NCI-H146 treated with DMSO at 0.1 percent for 48 hours (cell line): ENCODE results near the gene TMCO1.
A peak's percentile ranks its signal among the peaks of the same experiment; 100 is the strongest.
"Not testable (repeated sequence)": the region's sequence is repeated elsewhere in the genome, so short reads cannot be mapped to it uniquely, and the experiment has no call there.

Experiments
- DNase-seq: peaks from one replicate; lab custom pipeline; 2025; ENCODE audit not compliant: unreplicated experiment; lab: John Stamatoyannopoulos, UW

The TMCO1 gene

DNA sequence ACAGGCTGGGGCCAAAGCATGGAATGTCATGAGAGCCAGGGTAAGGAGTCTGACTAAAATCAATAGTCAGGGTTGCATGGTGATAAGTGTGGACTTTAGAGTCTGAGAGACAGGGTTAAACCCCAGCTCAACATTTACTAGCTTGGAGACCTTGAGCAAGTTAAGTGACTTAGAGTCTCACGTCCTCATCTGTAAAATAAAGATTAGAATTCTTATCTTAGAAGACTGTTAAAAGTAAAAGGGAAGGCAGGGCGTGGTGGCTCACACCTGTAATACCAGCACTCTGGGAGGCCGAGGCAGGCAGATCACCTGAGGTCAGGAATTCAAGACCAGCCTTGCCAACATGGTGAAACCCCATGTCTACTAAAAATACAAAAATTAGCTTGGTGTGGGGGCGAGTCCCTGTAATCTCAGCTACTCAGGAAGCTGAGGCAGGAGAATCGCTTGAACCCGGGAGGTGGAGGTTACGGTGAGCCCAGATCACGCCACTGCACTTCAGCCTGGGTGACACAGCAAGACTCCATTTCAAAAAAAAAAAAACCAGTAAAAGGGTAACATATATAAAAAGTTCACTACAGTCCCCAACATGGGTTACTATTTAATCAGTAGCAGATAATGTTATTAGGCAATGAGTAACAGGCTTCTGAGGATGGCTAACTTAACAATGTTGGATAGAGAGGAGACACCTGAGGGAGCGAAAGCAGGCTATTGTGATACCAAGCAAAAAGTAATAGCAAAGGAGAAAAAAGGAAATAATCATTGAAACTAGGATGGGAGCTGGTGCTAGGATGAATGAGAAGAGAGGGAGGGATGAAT lies 20.8 kb downstream of the TMCO1 start:
- no peak for DNase-seq

DNA sequence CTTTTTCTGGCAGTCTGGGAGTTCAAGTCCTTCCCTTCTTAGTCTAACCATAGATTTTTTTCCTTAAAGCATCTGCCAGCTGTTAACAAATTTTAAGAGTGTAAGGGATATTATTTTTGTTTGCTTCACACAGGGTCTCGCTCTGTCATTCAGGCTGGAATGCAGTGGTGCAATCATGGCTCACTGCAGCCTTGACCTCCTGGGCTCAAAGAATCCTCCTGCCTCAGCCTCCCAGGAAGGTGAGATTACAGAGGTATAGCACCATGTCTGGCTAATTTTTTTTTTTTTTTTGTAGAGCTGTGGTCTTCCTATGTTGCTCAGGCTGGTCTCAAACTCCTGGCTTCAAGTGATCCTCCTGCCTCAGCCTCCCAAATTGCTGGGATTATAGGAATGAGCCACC lies 23.8 kb downstream of the TMCO1 start:
- DNase-seq, result not testable (repeated sequence)

DNA sequence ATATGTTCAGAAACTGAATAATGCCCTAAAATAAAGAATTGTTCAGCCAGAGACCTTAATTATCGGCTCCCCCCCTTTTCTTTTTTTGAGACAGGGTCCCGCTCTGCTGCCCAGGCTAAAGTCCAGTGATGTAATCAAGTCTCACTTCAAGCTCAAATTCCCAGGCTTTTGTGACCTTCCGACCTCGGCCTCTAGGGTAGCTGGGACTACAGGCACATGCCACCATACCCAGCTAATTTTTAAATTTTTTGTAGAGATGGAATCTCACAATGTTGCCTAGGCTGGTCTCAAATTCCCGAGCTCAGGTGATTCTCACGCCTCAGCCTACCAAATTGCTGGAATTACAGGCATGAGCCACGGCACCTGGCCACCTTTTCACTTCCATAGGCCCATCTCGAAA lies 26.5 kb downstream of the TMCO1 start:
- DNase-seq, result no peak

DNA sequence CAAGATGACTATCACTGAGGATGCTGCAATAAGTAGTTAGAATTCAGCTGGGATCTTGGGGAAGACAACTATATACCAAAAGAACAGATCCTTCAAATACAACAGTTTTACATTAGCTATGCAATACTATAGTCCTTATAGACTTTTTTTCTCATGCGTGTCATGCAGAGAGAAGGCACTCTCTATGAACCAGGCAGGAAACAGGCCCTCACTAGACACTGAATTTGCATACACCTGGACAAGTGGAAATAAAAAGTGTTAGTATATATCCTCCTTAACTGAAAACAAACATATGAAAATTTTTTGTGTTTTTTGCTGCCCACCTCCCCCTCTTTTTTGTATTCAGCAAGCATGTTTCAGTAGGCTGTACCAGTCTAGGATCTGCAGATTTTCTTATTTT lies 29.9 kb downstream of the TMCO1 start:
- DNase-seq, result no peak

DNA sequence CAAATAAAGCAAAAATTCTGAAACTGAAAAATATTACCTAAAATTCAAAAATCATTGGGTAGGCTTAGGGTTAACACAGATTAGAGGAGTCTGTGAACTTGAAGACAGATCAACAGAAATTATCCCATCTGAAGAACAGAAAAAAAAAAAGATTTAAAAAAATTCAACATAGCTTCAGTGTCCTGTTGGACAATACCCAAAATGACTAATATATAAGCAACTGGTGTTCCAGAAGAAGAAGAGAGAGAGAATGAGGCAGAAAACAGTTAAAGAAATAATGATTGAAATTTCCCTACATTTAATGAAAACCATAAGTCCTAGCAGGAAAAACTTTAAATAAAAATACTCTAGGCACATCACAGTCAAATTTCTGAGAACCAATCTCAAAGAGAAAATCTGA lies 31.5 kb downstream of the TMCO1 start:
- no peak for DNase-seq

DNA sequence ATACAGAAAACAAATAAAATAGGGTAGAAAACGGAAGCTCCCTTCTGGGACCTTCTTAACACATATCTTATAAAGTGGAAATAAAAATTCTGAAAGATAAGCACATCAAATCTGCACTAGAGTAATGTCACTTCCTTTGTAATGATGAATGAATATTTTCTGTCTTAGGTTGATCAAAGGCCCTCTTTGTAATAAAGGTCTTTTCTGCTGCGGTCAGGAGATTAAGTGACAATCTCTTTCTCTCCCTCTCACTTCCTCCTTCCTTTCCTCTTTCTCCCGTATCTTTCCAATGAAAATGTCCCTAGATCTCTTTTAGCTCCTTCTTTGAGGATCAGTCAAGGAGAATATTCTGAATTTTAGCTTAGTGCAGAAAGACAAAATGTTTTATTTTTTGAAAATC lies 33.8 kb downstream of the TMCO1 start:
- DNase-seq, result no peak

DNA sequence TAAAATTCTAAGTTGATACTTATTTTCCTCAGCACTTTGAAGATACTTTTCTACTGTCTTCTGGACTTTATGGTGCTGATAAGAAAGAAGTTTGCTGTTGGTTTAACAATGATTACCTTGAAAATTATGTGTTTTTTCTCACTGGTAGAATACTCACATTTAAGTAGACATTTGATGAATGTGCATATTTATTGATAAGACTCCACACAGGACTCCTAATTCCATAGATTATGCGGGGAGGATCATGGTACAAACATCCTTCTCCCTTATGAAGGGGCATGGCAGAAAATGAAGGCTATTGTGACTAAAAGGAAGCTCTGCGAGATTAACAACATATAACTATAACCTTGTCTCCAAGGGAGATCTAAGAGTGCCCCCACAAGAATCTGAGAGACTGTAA lies 41.8 kb downstream of the TMCO1 start:
- DNase-seq, result no peak

DNA sequence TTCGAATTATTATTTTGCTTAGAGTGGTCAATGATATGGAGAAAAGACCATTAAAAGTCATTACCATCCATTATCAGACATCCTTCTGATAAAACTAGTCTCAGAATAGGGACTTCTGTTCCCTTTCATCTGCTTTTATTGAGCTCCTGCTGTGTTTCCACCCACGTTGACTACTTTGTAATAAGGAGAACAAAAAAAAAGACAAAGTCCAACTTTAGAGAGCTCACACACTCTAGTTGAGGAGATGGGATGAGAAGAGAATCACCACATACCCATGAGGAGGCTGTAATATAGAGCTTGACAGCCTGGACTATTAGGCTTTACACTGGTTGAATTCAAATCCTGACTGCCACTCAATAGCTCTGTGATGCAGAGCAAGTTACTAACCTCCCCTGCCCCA lies 42.5 kb downstream of the TMCO1 start:
- DNase-seq, result peak; percentile 11

DNA sequence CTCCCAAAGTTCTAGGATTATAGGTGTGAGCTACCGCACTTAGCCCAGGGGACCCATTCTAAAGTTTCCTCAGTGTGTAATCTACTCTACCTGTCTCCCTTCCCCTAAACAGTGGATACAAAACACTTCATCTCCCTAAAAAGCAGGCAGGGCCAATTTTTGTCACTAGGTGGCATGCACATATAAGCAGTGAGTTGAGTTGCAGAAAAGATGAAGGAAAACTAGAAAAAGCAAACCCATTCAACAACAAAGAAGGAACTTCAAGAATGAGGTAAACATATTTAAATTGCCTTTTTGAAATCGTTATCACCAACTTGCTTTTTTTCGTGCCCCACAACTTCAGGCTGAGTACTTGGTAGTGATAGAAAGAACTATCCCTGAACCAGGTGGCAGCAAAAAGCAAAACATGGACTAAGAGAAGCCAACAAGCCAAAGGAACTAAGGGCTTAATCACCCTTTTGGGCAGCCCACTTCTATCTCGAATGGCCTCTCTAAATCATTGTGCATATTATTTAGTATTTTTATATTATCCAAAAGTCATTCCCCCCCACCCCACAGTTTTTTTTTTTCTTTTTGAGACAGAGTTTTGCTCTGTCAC lies 50.7 kb downstream of the TMCO1 start:
- DNase-seq, result peak; percentile 19

DNA sequence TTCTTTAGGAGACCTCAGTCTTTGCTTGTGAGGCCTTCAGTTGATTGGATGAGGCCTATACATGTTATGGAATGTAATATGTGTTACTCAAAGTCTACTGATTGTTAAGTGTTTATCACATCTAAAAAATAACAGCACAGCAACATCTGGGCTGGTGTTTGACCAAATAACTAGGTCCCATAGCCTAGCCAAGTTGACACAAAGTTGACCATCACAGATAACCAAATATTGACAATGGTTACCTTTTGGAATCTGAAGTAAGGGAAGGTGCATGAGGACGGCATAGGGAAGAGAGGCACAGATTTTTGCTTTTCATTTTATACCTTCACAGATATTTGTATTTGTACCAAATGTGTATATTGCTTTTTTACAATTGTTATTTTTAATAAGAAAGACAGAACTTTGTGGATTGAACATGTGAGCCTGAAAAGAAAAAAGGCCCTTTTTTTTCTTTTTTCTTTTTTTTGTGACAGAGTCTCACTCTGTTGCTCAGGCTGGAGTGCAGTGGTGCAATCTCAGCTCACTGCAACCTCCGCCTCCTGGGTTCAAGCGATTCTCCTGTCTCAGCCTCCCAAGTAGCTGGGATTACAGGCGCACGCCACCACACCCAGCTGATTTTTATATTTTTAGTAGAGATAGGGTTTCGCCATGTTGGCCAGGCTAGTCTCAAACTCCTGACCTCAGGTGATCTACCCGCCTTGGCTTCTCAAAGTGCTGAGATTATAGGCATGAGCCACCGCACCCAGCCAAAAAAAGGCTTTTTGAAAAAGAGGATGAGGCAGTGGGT lies 52.2 kb downstream of the TMCO1 start:
- not testable (repeated sequence) for DNase-seq

DNA sequence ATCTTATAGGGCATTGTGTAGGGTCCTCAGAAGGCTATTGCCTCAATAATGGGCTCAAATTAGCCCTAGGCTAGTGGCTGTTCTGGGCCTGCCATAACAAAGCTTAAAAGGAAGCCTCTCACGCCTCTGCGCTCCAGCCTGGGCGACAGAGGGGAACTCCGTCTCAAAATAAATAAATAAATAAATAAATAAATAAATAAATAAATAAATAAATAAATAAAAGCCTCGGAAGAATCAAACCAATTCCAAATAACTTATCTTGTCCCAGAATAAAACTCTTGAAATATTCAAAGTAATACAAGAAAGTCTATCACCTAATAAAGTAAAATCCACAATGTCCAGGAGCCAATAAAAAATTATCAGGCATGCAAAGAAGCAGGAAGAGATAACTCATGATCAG lies 55.9 kb downstream of the TMCO1 start:
- no peak for DNase-seq

DNA sequence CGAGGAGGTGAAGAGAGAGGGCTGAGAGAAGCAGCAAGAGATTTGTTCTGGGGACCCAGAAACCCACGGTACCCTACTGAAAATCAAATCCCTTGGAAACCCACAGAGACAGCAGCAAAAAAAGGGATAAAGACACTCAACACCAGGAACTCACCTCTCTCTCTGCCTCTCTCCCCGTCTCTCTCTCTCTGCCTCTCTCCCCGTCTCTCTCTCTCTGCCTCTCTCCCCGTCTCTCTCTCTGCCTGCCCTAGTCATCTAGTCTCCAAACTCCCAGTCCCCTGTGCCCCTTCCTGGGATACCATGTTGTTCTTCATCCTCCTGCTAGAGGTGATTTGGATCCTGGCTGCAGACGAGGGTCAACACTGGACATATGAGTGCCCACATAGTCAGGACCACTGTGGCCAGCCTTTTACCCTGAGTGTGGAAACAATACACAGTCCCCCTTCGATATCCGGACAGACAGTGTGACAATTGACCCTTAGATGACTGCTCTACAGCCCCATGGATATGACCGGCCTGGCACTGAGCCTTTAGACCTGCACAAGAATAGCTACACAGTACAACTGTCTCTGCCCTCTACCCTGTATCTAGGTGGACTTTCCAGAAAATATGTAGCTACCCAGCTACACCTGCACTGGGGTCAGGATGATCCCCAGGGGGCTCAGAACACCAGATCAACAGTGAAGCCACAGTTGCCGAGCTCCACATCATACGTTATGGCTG lies 60.5 kb downstream of the TMCO1 start:
- DNase-seq, result no peak

DNA sequence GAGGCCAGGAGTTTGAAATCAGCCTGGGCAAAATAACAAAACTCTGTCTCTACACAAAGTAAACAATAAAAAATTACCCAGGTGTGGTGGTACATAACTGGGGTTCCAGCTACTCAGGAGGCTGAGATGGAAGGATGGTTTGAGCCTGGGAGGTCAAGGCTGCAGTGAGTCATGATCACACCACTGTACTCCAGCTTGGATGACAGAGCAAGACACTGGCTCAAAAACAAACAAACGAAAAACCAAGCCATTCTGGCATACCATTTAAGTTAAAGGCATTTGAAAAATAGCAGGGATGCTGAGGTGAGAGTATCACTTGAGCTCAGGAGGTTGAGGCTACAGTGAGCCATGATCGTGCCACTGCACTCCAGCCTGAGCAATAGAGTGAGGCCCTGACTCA lies 65.0 kb downstream of the TMCO1 start:
- DNase-seq, result no peak

DNA sequence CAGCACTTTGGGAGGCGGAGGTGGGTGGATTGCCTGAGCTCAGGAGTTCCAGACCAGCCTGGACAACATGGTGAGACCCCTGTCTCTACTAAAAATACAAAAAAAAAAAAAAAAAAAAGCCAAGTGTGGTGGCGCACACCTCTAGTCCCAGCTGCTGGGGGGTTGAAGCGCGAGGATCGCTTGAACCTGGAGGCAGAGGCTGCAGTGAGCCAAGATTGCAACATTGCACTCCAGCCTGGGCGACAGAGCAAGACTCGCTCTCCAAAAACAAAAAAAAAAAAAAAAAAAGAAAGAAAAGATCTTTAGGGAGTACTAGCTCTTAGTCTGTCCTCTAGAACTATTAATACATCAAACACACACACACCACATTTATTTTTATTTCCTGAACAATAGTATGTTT lies 66.7 kb downstream of the TMCO1 start:
- not testable (repeated sequence) for DNase-seq

DNA sequence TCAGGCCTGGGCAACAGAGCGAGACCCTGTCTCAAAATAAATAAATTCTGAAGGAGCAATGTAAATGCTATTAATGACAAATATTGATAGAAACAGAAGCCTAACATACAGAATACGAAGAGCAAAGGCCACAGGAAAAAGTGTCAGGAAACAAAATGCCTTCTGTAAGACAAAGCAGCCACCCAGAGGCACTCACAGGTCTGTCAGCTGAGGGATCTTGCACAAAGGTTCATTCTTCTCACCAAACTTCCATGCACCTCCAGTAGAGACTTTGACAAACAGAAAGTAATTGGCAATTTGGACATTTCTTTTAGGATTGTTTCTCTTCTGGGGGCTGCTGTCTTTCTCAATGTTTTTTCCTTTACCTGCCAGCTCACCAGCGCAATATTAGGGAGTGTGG lies 69.1 kb downstream of the TMCO1 start:
- no peak for DNase-seq

DNA sequence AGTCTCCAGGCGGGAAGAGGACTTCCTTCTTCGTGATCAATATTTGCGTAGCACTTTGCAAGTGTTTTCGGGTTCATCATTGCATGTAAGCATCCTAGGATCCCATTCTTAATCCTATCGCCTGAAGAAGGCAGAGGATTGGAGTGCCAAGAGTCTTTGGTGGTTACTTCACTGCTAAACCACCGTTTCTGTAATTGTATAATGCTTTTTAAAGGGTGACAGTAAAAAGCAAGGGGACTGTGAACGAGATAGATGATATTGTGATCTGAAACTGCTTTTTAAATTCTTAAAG lies 70.0 kb downstream of the TMCO1 start:
- DNase-seq, result no peak

DNA sequence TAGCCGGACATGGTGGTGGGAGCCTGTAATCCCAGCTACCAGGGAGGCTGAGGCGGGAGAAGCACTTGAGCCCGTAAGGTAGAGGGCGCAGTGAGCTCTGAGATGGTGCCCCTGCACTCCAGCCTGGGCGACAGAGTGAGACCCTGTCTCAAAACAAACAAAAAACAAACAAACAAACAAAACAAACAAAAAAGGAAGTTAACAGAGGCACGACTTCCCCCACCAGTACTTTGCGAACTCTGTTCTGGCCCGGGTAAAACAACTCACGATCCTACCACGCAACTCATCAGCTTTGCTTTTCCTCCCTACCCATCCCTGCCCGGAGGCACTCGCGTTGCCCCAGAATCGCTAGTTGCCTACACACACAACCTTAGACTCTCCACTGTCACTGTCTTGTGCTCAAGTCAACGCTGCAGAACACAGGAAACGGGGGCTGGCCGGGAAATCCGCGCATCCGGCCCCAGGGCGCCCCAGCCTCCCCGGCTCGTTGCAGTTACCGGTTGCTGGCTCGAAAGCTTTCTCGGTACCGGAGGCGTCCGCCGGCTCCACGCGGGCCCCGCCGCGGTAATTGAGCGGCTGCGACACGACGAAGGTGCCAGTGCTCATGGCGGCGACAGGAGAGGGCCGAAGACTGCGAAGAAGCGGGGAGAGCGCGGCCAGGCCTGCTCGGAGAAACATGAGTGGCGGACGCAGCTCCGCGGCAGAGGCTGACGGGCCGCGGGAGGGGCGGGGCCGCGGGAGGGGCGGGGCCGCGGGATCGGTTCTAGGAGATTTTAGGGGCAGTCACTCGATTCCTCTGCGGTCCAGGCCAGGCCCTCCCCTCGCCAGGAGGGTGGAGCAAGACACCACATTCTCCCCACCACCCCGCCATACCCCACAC lies 70.5 kb downstream of the TMCO1 start, which contains the start of gene ALDH9A1:
TSS of gene ALDH9A1 (minus strand) at position 682 of the 880 bp plus-strand sequence. CDS start at position 678, 4 bp downstream.
- peak; percentile 92 for DNase-seq

DNA sequence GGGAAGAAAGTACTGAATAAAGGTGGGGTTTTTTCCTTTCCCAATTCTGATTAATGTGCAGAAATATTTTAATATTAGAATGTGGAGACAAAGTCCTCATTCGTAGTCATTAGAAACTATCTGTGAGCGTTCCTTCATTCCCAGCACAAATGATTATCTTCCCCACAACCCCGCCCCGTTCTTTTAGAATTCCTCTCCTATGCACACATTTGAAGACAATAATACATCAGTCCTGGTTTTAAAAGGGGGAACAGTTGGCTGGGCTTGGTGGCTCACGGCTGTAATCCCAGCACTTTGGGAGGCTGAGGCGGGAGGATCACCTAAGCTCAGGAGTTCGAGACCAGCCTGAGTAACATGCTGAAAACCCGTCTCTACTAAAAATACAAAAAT lies 71.2 kb downstream of the TMCO1 start:
- DNase-seq, result peak; percentile 24

DNA sequence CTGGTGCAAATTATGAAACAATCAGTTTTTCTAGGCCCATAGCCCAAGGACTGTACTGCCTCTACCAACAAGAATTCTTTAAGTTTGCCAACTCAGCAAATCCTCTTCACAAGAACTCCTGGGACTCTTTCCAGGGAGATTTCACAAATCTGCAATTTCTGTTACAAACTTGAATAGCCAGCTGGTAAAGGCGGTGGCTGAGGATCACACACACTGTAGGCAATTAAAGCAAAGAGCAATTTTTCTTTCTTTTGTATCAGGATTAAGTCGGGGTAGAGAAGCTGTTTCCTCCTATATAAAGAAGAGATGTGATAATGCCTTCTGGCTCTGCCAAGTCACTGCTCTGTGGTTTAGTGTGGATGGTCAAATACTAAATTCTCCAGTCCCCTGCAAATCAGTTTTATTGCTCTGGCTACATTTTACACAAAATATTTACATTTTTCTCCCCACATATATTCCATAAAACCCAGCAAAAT lies 72.0 kb downstream of the TMCO1 start:
- DNase-seq, result no peak

DNA sequence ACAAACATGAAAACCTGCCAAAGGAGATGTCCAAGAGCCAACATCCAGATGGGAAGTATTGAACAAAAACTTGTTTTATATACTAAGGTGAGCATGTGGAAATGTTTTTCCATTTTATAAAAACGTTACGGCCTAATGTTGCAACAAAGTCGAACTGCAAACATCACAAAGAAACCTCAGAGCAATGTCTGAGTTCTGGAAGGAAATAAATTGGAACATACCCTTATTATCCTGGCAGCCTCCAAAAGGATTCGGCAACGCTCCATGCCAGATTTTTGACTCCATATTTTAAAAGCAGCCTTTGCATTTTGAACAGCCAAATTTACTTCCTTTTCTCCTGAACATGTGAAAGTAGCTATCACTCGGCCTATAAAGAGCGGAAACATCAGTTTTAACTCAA lies 73.6 kb downstream of the TMCO1 start:
- DNase-seq, result no peak
